Ovary (tissue), 9 donors: ENCODE measurements around the gene MRPL34. TPM values are rescaled to one million over a fixed set of nuclear protein-coding genes. Genes with fewer than 3 reads are reported as not detected.

Experiments used
- DNase-seq, 5 donors: peaks; one replicate each; pipeline ENCODE4 v3.0.0-alpha.2; 2019 to 2020
- H3K27ac ChIP-seq, 2 donors: fragments of 200-600 bp; one replicate each; pipeline versions ENCODE4 v1.5.1 to v1.8.0; 2019 to 2022
- H3K27me3 ChIP-seq: fragments of 200-600 bp; one replicate; pipeline ENCODE4 v1.8.0; 2022
- H3K36me3 ChIP-seq: fragments of 200-600 bp; sonication (generic); one replicate; pipeline ENCODE4 v1.5.1; 2019
- H3K4me1 ChIP-seq: one replicate; pipeline ENCODE4 v1.8.1; 2013; ENCODE audit warnings: mild to moderate bottlenecking, moderate library complexity; ENCODE audit not compliant: insufficient read depth
- H3K4me3 ChIP-seq: fragments of 200-600 bp; sonication (generic); one replicate; pipeline ENCODE4 v1.5.1; 2017
- H3K9me3 ChIP-seq, 2 donors: fragments of 200-600 bp in 1 of 2; sonication (generic) in 1 of 2; one replicate each; pipeline versions ENCODE4 v1.5.1 to v1.8.1; 2013 to 2019; ENCODE audit warnings: mild to moderate bottlenecking in 1 of 2, moderate library complexity in 1 of 2
- EP300 ChIP-seq: sonication (generic); formaldehyde crosslinking; IDR thresholded peaks from one replicate; pipeline ENCODE4 v1.6.1; 2017; ENCODE audit warnings: antibody characterized with exemption
- POLR2A ChIP-seq: fragments of 450-650 bp; IDR thresholded peaks from one replicate; pipeline ENCODE4 v1.6.1; 2017; ENCODE audit warnings: antibody characterized with exemption, mild to moderate bottlenecking, moderate library complexity
- WGBS, 3 donors: extraction: QIAGEN DNeasy Blood & Tissue Kit in 1 of 3; methylation state at CpG; one replicate each; pipeline versions ENCODE4 v1.1.5 to v1.1.7; 2013 to 2017; 5-methylcytosine and 5-hydroxymethylcytosine counted together
- intact Hi-C, 4 donors: fragments of 100-400 bp; cut with DNase I; formaldehyde crosslinking; loops; one replicate each; pipeline versions ENCODE4 v1.11.0 to v1.15.1; 2022 to 2023
- polyA plus RNA-seq, 2 donors: library from polyadenylated mRNA; stranded (reverse); fragments of 200-250 nt in 1 of 2; fragments of 350-450 nt in 1 of 2; fragmentation: Illumina TruSeq in 1 of 2; extraction: RNeasy Lipid Tissue Mini Kit (QIAGEN cat#74804) in 1 of 2; gene quantifications; one replicate each; pipeline ENCODE4 v1.2.3, GENCODE V29; 2013 to 2014
- total RNA-seq, 7 donors: library from RNA; depleted of rRNA in 2 of 7; stranded (reverse); fragments of >200 nt in 2 of 7; fragmentation: NEBNext Ultra II Directional in 3 of 7; extraction: Animal tissue kit (Norgen Biotek cat#: 25700) in 3 of 7; gene quantifications; one replicate each; pipeline versions ENCODE4 v1.1.0 to v1.2.4, GENCODE V29; 2016 to 2023
- TF ChIP-seq, protein P1 (sequence below), 3 donors: fragments of 450-650 bp in 2 of 3; fragments of 200-600 bp in 1 of 3; IDR thresholded peaks; one replicate each; pipeline versions ENCODE4 v1.5.1 to v1.8.0; 2016 to 2022; ENCODE audit warnings: antibody characterized with exemption in 3 of 3, mild to moderate bottlenecking in 1 of 3
- donor health status: DM: no; HTN: no; CAD: no; lungs with moderate emphysema.
- donor health status: DM: no; HTN: no; CAD: no.
- donor health status: Bipolar disorder and iron deficiency.
- donor health status: DM: yes; HTN: yes; CAD: no.
- donor health status: DM: no; HTN: no; CAD: no.
- donor health status: DM: yes; HTN: yes; CAD: no.

Gene MRPL34
- total and polyA plus RNA-seq, 9 donors: 39.5 to 93.4 (median 58.3) TPM

DNA sequence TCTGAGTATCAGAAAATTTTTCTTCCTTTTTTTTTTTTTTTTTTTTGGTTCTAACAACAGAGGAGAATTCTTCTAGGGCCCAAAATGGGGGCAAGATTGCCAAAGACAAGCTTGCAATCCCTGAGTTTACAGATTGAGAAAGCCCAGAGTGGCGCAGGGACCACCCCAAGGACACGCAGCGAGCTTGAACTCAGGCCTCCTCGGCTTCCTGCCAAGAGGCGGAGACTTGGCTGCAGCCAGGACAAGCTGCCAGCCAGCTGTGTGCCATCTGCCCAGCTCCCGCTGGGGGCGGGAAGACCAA is 506 bp upstream of the MRPL34 start:
- H3K4me1 ChIP-seq: peaks cover 9% of the 10 kb centered on the region
- H3K27me3 ChIP-seq: no peaks in the 10 kb centered on the region
- H3K4me3 ChIP-seq: peak overlapping the region; percentile 61
- no peak for TF ChIP-seq EP300
- no peak for TF ChIP-seq POLR2A
- TF ChIP-seq, protein P1, sequence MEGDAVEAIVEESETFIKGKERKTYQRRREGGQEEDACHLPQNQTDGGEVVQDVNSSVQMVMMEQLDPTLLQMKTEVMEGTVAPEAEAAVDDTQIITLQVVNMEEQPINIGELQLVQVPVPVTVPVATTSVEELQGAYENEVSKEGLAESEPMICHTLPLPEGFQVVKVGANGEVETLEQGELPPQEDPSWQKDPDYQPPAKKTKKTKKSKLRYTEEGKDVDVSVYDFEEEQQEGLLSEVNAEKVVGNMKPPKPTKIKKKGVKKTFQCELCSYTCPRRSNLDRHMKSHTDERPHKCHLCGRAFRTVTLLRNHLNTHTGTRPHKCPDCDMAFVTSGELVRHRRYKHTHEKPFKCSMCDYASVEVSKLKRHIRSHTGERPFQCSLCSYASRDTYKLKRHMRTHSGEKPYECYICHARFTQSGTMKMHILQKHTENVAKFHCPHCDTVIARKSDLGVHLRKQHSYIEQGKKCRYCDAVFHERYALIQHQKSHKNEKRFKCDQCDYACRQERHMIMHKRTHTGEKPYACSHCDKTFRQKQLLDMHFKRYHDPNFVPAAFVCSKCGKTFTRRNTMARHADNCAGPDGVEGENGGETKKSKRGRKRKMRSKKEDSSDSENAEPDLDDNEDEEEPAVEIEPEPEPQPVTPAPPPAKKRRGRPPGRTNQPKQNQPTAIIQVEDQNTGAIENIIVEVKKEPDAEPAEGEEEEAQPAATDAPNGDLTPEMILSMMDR (IDR thresholded peaks at IDR 0.05): no peak
- no peaks in the 10 kb centered on the region for H3K9me3 ChIP-seq
- 0 to 2% (median 1%) methylated on average over 7 of the region's 7 CpGs for WGBS, 3 donors
- intact Hi-C loops: no loop called here
- H3K27ac ChIP-seq: peak overlapping the region in 1 of 2 donors; percentile 73
- no peaks in the 10 kb centered on the region for H3K36me3 ChIP-seq
- no peak for DNase-seq

DNA sequence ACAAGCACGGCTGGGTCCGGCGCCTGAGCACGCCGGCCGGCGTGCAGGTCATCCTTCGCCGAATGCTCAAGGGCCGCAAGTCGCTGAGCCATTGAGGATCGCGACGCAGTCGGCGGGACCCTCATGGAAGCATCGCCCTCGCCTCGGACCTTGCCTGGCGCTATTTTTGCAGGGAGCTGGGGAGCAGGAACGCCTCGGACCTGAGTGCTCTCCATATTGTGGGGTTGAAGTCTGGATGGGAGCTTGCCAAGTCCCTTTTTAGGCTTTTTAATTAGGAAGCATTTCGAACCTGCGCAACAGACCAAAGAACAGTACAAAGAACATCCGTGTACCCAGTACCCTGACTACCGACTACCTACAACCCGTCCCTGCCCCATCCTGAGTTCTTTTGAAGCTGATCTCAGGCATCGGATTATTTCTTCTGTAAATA is 628 bp downstream of the MRPL34 start:
- 4 to 7% (median 4%) methylated on average over 26 to 28 of the region's 28 CpGs for WGBS, 3 donors
- Histone ChIP-seq H3K36me3 (no peaks in the 10 kb centered on the region), H3K27ac (peak overlapping the region; percentile 41 to 73), H3K4me1 (peaks cover 9% of the 10 kb centered on the region), H3K27me3 (no peaks in the 10 kb centered on the region), H3K4me3 (peak overlapping the region; percentile 61), H3K9me3 (no peaks in the 10 kb centered on the region)
- intact Hi-C loops: no loop called here
- TF ChIP-seq EP300: no peak
- TF ChIP-seq, protein P1 (IDR thresholded peaks at IDR 0.05): no peak
- TF ChIP-seq POLR2A: no peak
- no peak for DNase-seq

DNA sequence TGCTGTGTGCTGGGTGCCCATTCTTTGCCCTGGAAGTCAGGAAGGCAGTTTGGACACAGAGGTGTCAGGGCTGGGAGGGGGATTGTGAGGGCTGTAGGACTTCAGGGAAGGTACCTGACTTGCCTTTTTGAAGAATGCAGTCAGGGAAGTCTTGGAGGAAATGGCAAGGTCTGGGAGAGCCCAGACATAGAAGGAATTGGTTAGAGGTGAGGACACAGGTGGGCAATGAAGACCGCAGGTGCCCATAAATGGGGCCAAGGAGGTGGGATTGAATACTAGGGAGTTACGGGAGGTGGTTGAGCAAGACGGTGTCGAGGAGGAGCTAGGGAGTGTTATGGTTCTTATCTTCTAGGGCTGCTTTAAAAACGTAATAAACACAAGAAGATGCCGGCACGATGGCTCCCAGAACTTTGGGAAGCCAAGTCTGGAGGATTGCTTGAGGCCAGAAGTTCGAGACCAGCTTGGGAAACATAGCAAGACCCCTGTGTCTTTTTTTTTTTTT is 2.3 kb downstream of the MRPL34 start:
- Histone ChIP-seq H3K27ac (no peak overlapping the region), H3K27me3 (no peaks in the 10 kb centered on the region), H3K4me1 (peaks cover 5% of the 10 kb centered on the region), H3K36me3 (no peaks in the 10 kb centered on the region), H3K4me3 (no peak overlapping the region), H3K9me3 (no peaks in the 10 kb centered on the region)
- TF ChIP-seq POLR2A (no peak), EP300 (no peak)
- TF ChIP-seq, protein P1 (IDR thresholded peaks at IDR 0.05): no peak
- WGBS, 3 donors: 73 to 75% (median 73%) methylated on average over 8 of the region's 8 CpGs
- intact Hi-C loops: no loop called here
- DNase-seq: no peak

DNA sequence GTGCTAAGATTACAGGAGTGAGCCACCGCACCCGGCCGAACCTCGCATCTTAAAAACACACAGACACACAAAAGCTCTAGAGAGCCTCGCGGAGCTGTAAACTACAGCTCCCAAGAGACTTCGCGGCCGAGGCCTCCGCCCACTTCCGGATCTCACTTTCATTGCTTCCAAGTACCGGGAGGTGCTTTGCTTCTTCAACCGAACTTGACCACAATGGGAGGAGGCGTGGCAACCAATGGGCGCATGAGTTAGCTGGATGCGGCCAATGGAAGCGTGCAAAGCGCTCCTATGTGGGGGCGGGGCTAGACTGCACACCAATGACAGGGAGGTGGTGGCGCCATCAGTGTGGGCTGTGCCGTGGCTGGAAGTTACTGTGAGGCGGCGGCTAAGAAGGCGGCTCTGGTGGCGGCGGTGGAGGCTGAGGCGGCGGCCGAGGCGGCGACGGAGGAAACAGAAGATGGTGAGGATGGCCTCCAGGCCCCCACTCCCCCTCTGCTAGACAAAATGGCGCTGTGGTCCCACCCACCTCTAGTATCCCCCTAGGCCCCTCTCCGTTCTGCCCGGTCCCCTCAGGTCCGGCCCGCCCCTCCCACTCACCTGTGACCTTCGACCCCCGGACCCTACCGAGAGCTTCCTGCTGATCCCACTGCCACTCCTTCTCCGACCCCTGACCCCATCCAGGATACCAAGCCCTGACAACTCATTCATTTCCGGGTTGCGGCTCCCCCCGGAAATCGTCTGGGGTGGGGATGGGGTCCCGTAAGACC is 3.7 kb downstream of the MRPL34 start, which contains the start of gene DDA1:
DDA1 (plus strand) TSS at position 366 of the 767 bp plus-strand sequence; CDS start at position 458, 92 bp downstream.
- DNase-seq: peak; percentile 97 to 100 (median 98)
- WGBS, 3 donors: 0 to 1% (median 0%) methylated on average over 45 to 46 of the region's 46 CpGs
- no peaks in the 10 kb centered on the region for H3K27me3 ChIP-seq
- TF ChIP-seq POLR2A (peak; percentile 63), EP300 (no peak)
- no peaks in the 10 kb centered on the region for H3K36me3 ChIP-seq
- no peak within 1 kb of the TSS for H3K27ac ChIP-seq
- intact Hi-C loops: no loop called here
- H3K4me1 ChIP-seq: peaks cover 2% of the 10 kb centered on the region
- H3K4me3 ChIP-seq: peak within 1 kb of the TSS; percentile 86
- H3K9me3 ChIP-seq: no peaks in the 10 kb centered on the region

DNA sequence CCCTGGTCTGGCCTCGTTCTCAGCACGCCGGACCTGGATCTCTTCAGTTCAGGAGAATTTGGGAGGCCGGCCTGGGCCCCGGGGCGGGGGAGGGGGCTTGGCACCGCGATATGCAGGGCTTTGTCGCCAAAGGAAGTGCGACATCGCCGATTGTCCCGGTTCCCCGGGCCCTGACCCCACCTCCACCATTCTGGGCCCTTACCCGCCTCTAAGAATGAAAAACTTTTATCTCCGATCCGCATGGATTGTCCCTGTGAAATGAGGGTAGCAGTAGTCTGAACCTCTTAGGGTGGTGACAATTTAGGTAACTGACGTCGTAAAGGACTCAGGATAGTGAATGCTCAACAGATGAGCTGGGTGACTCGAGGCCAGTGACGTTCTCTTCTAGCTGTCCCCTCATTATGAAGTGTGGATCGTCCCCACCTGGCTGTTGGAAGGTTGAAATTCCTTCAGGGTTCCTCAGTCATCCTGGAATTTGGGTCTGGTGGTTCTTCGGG is 4.3 kb downstream of the MRPL34 start:
- no peak for DNase-seq
- no peaks in the 10 kb centered on the region for H3K9me3 ChIP-seq
- WGBS, 3 donors: 4 to 6% (median 5%) methylated on average over 23 of the region's 23 CpGs
- H3K4me3 ChIP-seq: peak overlapping the region; percentile 86
- intact Hi-C loops: no loop called here
- peaks cover 2% of the 10 kb centered on the region for H3K4me1 ChIP-seq
- no peaks in the 10 kb centered on the region for H3K36me3 ChIP-seq
- TF ChIP-seq EP300 (no peak), POLR2A (no peak)
- TF ChIP-seq, protein P1 (IDR thresholded peaks at IDR 0.05): no peak
- no peak overlapping the region for H3K27ac ChIP-seq
- H3K27me3 ChIP-seq: no peaks in the 10 kb centered on the region
